KOPT-K1 (cell line): ENCODE results near the gene ADAMTS2.

Source experiments
- H3K27ac ChIP-seq: fragments of 200-600 bp; sonication (generic); 2 replicates; pipeline ENCODE4 v1.5.1; 2016; ENCODE audit warnings: antibody characterized with exemption, mild to moderate bottlenecking, low read depth, low read length; ENCODE audit not compliant: poor library complexity, severe bottlenecking
- H3K36me3 ChIP-seq: fragments of 200-600 bp; sonication (generic); 2 replicates; pipeline ENCODE4 v1.5.1; 2017; ENCODE audit warnings: antibody characterized with exemption, mild to moderate bottlenecking, low read length, moderate library complexity; ENCODE audit not compliant: insufficient read depth
- H3K9me3 ChIP-seq: fragments of 200-600 bp; sonication (generic); 2 replicates; pipeline ENCODE4 v1.5.1; 2017; ENCODE audit warnings: antibody characterized with exemption, low read length, mild to moderate bottlenecking; ENCODE audit not compliant: insufficient read depth, poor library complexity, severe bottlenecking

ADAMTS2 gene

DNA sequence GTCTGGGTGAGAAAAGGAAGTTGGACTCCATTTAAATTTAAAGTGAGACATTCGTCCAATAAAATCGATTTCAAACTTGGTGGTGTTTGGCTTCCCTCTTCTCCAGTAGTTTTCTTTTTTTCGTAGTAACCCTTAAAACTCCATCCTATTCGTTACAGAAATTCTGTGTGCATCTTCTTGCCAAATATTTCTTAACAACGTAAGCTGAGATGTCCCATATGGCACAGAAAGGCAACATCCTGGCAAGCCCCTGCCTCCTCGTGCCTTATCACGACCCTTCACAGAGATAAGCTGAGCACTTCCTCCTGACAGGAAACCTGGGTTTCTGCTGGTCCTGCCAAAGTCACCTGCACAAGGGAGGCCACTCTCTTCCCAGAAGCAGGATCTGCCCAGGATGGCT lies 11.8 kb upstream of the ADAMTS2 start:
- Histone ChIP-seq H3K27ac (no peak overlapping the region), H3K9me3 (no peaks in the 10 kb centered on the region), H3K36me3 (no peaks in the 10 kb centered on the region)

DNA sequence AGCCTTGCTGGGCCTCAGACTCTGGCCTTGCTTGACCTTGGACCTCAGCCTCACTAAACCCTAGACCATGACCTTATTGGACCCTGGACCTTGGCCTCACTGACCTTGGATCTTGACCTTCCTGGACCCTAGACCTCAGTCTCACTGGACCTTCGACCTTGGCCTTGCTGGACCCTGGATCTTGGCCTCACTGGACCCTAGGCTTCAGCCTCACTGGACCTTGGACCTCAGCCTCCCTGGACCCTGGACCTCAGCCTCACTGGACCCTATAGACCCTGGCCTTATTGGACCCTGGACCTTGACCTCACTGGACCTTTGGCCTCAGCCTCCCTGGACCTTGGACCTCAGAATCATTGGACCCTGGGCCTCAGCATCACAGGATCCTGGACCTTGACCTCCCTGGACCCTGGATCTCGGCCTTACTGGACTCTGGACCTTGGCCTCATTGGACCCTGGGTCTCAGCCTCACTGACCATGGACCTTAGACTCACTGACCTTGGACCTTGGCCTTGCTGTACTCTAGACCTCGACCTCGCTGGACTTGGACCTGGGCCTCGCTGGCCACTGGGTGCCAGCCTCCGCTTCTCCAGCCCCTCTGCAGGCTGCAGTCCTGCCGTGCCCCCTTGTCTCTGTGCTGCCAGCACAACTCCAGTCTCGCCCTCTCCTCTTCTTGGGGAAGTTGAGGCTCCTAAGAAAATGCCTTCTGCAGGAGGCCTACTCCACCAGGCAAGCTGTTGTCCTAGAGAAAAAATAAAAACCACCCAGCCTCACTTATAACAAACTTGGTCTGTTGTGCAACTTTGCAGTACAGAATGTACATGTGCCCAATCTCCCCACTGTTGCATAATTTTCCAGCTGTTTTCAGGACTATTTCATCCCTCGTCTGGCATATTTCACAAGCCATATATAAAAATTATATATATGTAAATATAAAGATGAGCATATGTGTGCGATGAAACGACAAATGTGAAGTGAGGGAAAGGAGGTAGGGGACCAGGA lies 11.0 kb upstream of the ADAMTS2 start:
- Histone ChIP-seq H3K36me3 (no peaks in the 10 kb centered on the region), H3K27ac (no peak overlapping the region), H3K9me3 (no peaks in the 10 kb centered on the region)

DNA sequence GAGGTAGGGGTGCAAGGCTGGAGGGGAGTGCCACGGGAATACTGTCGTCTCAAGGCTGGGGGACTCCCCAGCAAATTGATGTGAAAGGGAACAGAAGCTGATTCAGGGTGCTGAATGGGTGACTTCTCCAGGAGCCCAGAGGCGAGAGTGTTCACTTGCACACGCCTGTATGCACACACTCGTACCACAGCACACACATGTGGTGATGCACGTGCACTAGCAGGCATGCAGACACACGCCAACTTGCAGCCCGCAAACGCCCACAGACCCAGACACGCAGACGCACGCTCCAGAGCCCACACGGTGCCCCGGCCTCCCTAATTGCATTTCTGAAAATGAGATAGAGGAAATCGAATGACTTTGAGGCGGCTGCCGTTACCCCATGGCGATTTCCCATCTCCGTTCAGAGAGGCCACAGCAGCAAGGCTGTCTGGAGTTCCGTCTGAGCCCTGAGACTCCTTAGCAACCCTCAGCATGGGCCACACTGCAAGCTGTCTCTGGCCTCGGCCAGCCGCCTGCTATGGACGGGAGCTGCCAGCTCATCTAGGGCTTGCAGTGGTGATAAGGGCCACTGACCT lies 9.1 kb upstream of the ADAMTS2 start:
- Histone ChIP-seq H3K9me3 (no peaks in the 10 kb centered on the region), H3K27ac (no peak overlapping the region), H3K36me3 (no peaks in the 10 kb centered on the region)

DNA sequence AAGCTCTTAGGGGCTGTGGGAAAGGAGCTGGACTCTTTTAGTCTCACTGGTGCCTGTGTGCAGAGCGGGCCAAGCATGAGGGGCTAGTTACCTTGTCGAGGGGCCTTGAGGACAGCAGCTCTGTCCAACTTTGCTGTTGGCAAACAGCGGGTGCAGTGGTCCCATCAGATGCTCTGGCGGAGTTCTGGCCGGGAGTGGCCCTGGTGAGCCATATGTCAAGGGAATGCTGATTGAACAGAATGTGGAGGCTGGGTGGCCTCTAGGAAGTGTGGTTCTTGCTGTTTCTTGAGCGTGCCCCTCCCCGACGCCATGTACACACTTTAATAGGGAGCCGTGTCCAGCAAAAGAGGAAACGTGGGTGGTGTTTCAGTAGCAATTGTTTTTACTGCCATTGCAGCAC lies 3.6 kb upstream of the ADAMTS2 start:
- Histone ChIP-seq H3K27ac (no peak overlapping the region), H3K36me3 (no peaks in the 10 kb centered on the region), H3K9me3 (peaks cover 5% of the 10 kb centered on the region)

DNA sequence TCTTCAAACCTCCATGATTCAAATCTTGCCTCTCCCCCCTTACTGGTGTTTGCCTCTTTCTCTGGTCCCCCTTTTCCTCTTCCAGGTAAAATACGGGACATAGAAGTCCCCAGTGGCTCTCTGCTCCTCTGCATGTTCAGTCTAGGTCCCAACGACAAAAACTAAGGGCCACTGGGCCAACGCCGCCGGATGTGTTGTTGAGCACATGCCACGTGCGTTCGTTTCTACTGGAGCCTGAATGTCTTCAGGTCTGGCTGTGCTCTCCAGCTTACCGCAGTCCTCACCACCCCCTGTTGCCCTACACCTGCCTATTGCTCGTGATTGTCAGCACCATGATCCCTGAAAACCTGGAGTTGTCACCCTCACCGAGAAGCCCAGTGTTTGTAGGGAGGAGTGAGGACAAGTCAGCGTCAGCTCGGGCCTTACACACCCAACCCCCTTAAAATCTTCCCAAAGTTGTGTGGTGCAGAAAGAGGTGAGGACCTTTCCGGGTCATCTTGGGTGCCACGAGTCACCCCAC lies 2.8 kb upstream of the ADAMTS2 start:
- Histone ChIP-seq H3K36me3 (no peaks in the 10 kb centered on the region), H3K9me3 (peaks cover 5% of the 10 kb centered on the region), H3K27ac (no peak overlapping the region)

DNA sequence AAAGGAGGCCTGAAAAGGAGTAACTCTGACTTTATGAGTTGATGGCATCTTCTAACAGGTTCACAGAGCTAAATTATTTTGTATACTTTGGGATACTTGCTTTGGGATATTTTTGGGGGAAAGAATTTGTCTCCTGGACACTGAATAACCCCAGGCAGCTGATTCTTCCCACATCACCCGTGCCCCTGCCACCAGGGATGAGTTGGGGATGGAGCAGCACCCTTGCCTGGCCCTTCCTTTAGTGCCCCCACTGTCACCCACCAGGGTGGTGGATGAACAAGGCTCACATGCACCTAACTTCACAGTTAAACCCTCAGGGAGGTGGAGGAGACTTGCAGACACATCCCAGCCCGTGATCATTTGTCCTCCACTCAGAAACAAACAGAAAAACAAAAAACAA lies 2.3 kb upstream of the ADAMTS2 start:
- no peak overlapping the region for H3K27ac ChIP-seq
- H3K36me3 ChIP-seq, result no peaks in the 10 kb centered on the region
- H3K9me3 ChIP-seq, result peaks cover 5% of the 10 kb centered on the region

DNA sequence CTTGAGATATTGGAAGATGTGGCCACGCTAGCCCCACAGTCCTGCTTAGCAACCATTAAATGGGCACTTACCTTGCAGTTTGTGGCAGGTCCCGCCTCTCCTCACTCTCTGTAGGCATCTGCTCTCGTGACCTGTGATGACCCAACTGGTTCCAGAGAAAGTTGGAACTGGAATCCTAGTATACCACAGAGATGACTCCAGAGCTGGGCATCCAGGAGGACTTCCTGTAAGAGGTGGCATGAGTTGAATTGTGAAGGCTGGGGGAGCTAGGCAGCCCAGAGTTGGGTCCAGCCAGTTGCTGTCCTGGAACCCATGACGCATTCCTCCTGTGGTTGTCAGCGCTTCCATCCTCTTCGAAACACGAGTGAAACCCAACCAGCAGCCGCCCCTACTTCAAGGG lies 1.6 kb upstream of the ADAMTS2 start:
- Histone ChIP-seq H3K27ac (no peak overlapping the region), H3K9me3 (peaks cover 5% of the 10 kb centered on the region), H3K36me3 (no peaks in the 10 kb centered on the region)

DNA sequence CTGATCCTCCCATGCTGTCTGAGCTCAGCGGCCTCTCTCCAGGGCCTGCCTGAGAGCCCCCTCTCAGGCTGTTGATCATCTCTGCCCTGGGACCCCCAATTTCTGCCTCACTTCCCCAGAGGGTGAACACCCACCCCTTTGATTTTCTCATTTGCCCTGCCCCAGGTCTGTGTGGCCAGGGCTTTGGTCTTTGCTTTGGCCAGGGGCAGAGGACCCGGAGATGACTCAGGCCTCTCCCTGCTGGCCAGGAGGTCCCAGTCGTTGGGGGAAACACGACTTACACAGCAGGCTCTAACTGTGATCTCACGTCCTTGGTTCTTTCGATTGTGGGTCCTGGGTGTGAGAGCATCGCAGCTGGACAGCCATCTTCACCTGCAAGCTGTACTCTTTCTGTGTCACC lies 1.1 kb upstream of the ADAMTS2 start:
- Histone ChIP-seq H3K27ac (no peak overlapping the region), H3K9me3 (peaks cover 5% of the 10 kb centered on the region)

DNA sequence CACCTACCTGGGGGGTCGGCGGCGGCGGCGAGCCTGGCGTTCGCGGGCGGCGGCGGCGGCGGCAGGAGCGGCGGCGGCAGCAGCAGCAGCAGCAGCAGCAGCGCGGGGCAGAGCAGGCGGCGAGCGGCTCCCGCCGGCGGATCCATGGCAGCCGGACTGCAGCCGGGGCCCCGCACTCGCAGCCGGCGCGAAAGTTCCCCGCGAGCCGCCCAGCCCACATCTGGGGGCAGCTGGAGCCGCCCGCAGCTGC lies 153 bp downstream of the ADAMTS2 start:
- Histone ChIP-seq H3K27ac (no peak overlapping the region), H3K36me3 (no peaks in the 10 kb centered on the region), H3K9me3 (peaks cover 5% of the 10 kb centered on the region)

More for the DNA sequence above, 1.1 kb upstream of the ADAMTS2 start:
- H3K36me3 ChIP-seq, result no peaks in the 10 kb centered on the region

DNA sequence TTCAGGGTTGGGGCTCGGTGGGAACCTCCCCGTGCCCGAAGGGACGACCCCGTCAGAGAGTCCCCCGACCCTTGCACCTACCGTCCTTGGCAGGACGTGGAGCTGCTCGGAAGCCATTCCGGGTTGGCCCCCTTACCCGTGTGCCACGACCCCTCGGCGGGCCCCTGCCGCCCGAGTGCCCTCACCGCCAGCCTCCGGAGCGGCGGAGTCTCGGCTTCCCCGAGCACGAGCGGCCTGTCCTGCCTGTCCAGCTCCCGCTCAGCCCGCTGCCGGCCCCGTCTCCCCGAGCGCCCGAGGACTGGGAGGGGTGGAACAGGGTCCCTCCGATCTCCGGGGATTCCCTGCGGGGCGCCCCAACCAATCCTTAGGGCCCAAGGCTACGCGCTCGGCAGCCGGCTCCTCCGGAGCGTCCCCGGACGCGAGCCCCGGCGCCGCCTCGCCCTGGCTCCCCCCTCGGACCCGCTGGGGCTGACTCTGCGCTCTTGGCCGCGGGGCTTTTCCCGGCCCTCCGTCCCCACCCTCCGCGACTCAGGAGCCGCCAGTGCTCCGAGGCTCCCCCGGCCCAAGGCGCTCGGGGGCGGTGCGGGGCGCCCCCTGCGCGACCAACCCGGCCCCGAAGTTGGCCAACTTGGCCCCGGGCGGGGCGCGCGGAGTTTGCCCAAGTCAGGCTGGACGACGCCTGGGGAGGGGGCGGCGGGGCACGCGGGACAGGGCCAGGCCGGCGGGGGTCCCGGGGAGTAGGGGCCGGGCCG lies 654 bp downstream of the ADAMTS2 start:
- Histone ChIP-seq H3K9me3 (peaks cover 5% of the 10 kb centered on the region), H3K27ac (no peak overlapping the region), H3K36me3 (no peaks in the 10 kb centered on the region)

DNA sequence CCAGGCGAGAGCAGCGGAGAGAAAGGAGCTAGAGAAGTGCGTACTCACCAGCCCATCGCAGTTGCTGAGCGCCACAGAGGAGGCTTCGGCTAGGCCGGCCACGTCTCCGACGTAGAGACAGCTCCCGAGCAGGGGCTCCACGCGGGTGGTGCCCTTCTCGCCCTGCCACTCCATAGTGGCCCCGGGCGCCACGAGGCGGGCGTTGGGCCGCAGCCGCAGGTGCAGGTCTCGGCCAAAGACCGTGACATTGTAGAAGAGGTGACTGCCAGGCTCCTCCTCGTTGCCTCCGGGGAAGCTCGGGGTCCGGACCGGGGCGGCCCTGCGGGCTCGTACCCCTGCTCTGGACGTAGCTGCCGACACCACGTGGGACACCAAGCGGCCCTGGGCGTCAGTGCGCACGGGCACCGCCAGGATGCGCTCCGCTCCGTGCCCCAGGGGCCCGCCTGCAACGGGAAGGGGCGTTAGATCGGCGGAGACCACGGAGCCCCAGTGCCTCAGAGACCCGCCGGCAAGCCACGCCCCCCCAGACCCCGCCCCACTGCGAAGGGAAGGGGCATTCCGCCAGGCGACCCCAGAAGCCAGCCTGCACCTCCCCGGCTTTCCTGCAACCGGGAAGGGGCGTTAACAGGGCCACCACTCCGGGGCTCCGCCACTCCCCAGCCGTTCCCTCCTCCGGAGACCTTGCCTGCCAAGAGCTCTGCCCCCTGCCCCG lies 1.4 kb downstream of the ADAMTS2 start:
- H3K9me3 ChIP-seq, result peaks cover 5% of the 10 kb centered on the region
- H3K36me3 ChIP-seq, result no peaks in the 10 kb centered on the region
- H3K27ac ChIP-seq, result no peak overlapping the region

DNA sequence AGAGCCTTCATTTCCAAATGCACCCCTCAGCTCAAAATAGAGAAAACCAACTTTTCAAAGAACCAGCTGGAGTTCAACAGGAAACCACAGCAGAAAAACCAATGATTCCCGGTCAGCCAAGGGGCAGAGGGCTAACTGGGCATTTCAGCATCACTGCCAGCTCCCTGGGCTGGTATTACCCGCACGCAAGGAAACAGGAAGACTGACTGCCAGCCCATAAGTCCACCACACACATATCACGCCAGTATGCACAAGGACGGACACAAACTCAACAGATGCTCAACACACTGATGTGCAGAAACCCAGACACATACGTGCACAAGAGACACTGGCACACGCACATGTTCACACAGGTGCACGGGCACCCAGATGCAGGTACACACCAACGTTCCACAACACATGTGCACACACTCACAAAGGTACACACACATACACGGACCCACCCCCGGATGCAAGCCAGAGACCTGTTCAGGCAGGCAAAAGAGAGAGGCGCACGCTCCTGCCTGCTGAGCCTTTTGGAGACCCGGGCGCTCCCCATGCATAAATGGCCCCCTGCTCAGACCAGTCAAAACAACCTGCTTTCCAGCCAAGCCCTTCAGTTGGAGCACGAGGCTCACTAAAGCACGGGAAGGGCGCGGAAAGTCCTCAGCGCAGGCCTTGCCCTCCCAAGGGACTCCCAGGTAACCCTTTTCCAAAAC lies 2.1 kb downstream of the ADAMTS2 start:
- no peaks in the 10 kb centered on the region for H3K36me3 ChIP-seq
- H3K27ac ChIP-seq, result no peak overlapping the region
- H3K9me3 ChIP-seq, result peaks cover 5% of the 10 kb centered on the region

DNA sequence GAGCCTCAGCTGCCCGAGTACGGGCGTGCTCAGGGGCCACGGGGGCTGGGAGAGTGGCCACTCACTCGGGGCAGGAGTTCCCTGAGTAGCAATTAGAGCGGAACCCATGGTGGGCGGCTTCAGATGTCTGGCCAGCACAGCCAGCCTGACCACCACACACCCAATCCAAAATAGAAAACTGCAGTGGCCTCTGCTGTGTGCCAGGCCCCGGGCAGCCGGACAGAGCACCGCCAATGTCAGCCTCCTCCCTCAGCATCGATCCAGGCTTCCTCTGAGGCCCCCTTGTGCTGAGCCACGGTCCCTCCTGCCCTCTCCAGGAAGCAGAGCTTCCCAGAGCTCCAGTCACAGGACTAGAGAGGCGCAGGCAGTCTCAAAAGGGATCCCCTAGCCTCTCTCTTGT lies 2.7 kb downstream of the ADAMTS2 start:
- Histone ChIP-seq H3K9me3 (peaks cover 5% of the 10 kb centered on the region), H3K27ac (no peak overlapping the region), H3K36me3 (no peaks in the 10 kb centered on the region)

DNA sequence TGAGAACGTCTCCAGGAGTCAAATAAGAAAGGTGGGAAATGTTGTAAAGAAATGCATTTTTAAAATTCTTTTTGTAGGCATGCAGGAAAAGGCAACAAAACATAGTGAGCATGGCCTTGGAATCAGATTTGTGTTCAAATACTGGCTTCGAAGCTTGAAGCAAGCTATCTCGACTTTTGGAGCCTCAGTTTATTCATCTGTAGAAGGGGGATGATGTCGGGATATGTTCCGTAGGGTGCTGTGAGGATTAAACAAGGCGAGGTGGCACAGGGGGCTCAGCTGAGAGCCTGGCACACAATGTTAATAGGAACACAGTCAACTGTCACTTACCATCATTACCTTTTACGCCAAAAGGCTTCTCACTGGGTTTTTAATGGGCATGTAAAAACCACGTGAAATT lies 4.8 kb downstream of the ADAMTS2 start:
- Histone ChIP-seq H3K9me3 (no peaks in the 10 kb centered on the region), H3K27ac (no peak overlapping the region), H3K36me3 (no peaks in the 10 kb centered on the region)
